Measurements from ENCODE around the gene CACNA1F.

DNA sequence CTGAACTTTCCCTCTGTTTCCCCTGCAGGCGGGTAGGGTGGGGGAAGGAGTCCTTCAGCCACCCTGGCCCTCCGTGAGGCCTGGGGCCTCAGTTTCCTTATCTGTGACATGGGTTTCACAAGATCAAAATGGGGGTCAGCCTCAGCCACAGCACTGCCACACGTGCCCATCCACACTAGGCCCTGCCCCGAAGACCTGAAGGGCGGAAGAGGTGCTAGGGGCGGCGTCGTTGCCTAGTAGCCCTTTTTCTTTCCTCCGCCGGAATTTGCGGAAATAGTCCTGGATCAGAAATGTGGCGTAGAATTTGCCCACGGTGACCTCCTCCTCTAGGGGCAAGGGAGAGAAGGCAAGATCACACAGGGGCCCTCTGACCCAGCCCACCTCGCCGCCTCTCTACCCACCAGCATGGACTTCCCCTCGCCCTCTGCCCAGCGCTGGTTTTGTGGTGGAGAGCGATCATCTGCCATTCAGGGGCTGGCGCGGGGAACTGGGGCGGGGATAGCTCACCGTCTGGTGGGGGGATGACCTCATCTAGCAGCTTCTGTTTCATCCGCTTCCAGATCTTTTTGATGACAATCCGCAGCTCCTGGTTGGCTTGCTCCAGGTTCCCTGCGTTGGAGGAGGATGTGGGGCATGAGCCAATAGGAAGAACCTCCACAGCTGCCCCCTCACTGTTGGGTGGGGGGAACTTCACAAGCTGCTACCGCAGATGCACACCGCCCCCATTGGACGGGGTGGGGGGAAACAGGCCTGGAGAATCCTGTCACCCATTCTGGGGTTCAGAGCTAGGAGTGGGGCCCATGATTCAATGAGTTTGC lies 23.5 kb downstream of the CACNA1F start:
- no peak for TF ChIP-seq YY1 (IDR thresholded peaks at IDR 0.05; ENCODE audit: insufficient read depth, insufficient read length)
- TF ChIP-seq ZNF274 (IDR thresholded peaks at IDR 0.05; ENCODE audit: low read depth, low read length) = no peak
- TF ChIP-seq SUZ12 (IDR thresholded peaks at IDR 0.05; ENCODE audit: extremely low read depth, insufficient read depth, insufficient read length) = no peak

Measured in NT2/D1 (cell line).